ENCODE measurements around the gene LAMA3. TPM values are rescaled to one million over a fixed set of nuclear protein-coding genes. Genes with fewer than 3 reads are reported as not detected.

Gene LAMA3
- total and polyA plus RNA-seq, 2 donors (not counting 1 experiment from before 2014, with no cell fraction given), result 0.75 to 13.2 TPM

DNA sequence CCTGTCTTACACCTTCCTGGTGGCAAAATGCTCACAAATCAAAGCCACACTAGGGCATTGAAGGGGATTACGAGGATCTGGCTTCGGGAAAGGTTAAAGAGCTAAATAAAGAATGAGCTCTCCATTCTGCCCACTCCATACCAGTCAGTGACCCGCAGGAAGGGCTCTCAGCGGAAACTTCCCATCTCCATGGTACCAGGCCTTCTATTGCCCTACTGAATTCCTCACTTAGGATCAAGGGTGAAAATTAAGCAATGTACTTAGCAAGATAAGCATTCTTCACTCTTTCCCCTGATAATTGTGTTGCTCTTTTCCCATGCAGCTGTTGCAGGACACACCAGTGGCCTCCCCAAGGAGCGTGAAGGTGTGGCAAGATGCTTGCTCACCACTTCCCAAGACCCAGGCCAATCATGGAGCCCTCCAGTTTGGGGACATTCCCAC lies 249.7 kb downstream of the LAMA3 start:
- DNase-seq (ENCODE audit: low read depth in 2 of 2), result no peak
- Histone ChIP-seq H3K4me3 (replicated peaks in 1 of 4; ENCODE audit: control extremely low read depth in 1 of 4, insufficient read depth in 1 of 4, low read depth in 3 of 4, low read length in 4 of 4) (no peak overlapping the region), H4K20me1 (ENCODE audit: control insufficient read depth, extremely low read depth, insufficient read depth, low read length) (no peaks in the 10 kb centered on the region), H3K9ac (ENCODE audit: insufficient read depth, low read length) (no peak overlapping the region), H3K36me3 (ENCODE audit: control insufficient read depth, insufficient read depth, low read length) (no peaks in the 10 kb centered on the region), H3K9me3 (ENCODE audit: control insufficient read depth, insufficient read depth, low read depth, low read length) (no peaks in the 10 kb centered on the region), H3K4me1 (ENCODE audit: control insufficient read depth, extremely low read depth, insufficient read depth, low read length) (no peaks in the 10 kb centered on the region), H3K79me2 (ENCODE audit: control insufficient read depth, insufficient read depth, low read length) (no peaks in the 10 kb centered on the region), H3K27me3 (ENCODE audit: control insufficient read depth, insufficient read depth, low read length) (no peaks in the 10 kb centered on the region), H3K27ac (ENCODE audit: insufficient read depth, low read length) (no peak overlapping the region), H2AFZ (ENCODE audit: low read length) (no peak overlapping the region), H3K4me2 (ENCODE audit: extremely low read depth, insufficient read depth, low read length) (no peak overlapping the region)
- TF ChIP-seq, protein P1, sequence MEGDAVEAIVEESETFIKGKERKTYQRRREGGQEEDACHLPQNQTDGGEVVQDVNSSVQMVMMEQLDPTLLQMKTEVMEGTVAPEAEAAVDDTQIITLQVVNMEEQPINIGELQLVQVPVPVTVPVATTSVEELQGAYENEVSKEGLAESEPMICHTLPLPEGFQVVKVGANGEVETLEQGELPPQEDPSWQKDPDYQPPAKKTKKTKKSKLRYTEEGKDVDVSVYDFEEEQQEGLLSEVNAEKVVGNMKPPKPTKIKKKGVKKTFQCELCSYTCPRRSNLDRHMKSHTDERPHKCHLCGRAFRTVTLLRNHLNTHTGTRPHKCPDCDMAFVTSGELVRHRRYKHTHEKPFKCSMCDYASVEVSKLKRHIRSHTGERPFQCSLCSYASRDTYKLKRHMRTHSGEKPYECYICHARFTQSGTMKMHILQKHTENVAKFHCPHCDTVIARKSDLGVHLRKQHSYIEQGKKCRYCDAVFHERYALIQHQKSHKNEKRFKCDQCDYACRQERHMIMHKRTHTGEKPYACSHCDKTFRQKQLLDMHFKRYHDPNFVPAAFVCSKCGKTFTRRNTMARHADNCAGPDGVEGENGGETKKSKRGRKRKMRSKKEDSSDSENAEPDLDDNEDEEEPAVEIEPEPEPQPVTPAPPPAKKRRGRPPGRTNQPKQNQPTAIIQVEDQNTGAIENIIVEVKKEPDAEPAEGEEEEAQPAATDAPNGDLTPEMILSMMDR (conservative IDR thresholded peaks at IDR 0.05 in 1 of 2, IDR thresholded peaks at IDR 0.05 in 1 of 2; ENCODE audit: low read depth in 1 of 2, low read length in 2 of 2), result no peak
- no peak for TF ChIP-seq EZH2 (IDR thresholded peaks at IDR 0.05; ENCODE audit: low read length, missing control alignments)

DNA sequence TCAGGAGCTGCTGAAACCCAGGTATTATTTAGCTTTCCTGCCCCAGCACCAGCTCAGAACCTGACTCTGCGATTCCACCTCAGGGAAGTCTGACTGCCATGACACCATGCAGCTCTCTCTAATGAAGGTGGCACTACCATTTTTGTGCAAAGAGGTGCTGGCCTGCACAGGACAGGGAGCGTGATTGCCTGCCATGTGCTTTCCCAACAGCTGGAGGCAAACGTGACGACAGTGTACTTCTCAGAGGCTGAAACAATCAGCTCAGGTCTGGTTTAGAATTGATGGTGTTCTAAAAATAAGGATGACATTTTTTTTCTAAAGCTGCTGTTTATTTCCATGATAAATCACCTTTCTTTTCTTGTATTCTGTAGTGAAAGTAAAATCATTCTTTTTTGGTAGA lies 250.1 kb downstream of the LAMA3 start:
- H3K4me1 ChIP-seq (ENCODE audit: control insufficient read depth, extremely low read depth, insufficient read depth, low read length), result no peaks in the 10 kb centered on the region
- no peak overlapping the region for H3K9ac ChIP-seq (ENCODE audit: insufficient read depth, low read length)
- no peaks in the 10 kb centered on the region for H3K27me3 ChIP-seq (ENCODE audit: control insufficient read depth, insufficient read depth, low read length)
- no peak for TF ChIP-seq EZH2 (IDR thresholded peaks at IDR 0.05; ENCODE audit: low read length, missing control alignments)
- TF ChIP-seq, protein P1 (conservative IDR thresholded peaks at IDR 0.05 in 1 of 2, IDR thresholded peaks at IDR 0.05 in 1 of 2; ENCODE audit: low read depth in 1 of 2, low read length in 2 of 2), result no peak
- no peaks in the 10 kb centered on the region for H3K36me3 ChIP-seq (ENCODE audit: control insufficient read depth, insufficient read depth, low read length)
- H3K27ac ChIP-seq (ENCODE audit: insufficient read depth, low read length), result no peak overlapping the region
- no peak overlapping the region for H3K4me2 ChIP-seq (ENCODE audit: extremely low read depth, insufficient read depth, low read length)
- no peaks in the 10 kb centered on the region for H4K20me1 ChIP-seq (ENCODE audit: control insufficient read depth, extremely low read depth, insufficient read depth, low read length)
- H2AFZ ChIP-seq (ENCODE audit: low read length), result no peak overlapping the region
- H3K79me2 ChIP-seq (ENCODE audit: control insufficient read depth, insufficient read depth, low read length), result no peaks in the 10 kb centered on the region
- H3K9me3 ChIP-seq (ENCODE audit: control insufficient read depth, insufficient read depth, low read depth, low read length), result no peaks in the 10 kb centered on the region
- H3K4me3 ChIP-seq (replicated peaks in 1 of 4; ENCODE audit: control extremely low read depth in 1 of 4, insufficient read depth in 1 of 4, low read depth in 3 of 4, low read length in 4 of 4), result no peak overlapping the region
- no peak for DNase-seq (ENCODE audit: low read depth in 2 of 2)

DNA sequence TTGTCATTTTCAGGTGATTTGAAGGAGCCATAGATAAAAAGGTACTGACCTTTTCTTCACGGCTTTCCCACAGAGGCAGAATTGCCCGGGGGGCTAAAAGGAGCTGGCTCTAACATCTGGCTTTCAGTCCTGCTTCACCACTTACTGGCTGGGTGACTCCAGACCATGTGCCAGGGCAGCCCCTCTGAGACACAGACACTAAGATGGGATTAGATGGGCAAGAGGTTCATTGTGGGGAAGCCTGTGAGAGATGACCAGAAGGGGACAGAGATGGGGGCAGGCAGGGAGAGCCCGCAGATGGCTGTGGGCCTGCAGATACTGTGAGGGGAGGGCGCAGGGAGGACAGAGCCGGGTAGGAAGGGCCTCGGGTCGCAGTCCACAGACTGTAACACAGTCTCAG lies 250.6 kb downstream of the LAMA3 start:
- TF ChIP-seq EZH2 (IDR thresholded peaks at IDR 0.05; ENCODE audit: low read length, missing control alignments), result no peak
- TF ChIP-seq, protein P1 (conservative IDR thresholded peaks at IDR 0.05 in 1 of 2, IDR thresholded peaks at IDR 0.05 in 1 of 2; ENCODE audit: low read depth in 1 of 2, low read length in 2 of 2), result no peak
- Histone ChIP-seq H3K9me3 (ENCODE audit: control insufficient read depth, insufficient read depth, low read depth, low read length) (no peaks in the 10 kb centered on the region), H3K79me2 (ENCODE audit: control insufficient read depth, insufficient read depth, low read length) (no peaks in the 10 kb centered on the region), H2AFZ (ENCODE audit: low read length) (no peak overlapping the region), H3K27ac (ENCODE audit: insufficient read depth, low read length) (no peak overlapping the region), H4K20me1 (ENCODE audit: control insufficient read depth, extremely low read depth, insufficient read depth, low read length) (no peaks in the 10 kb centered on the region), H3K27me3 (ENCODE audit: control insufficient read depth, insufficient read depth, low read length) (no peaks in the 10 kb centered on the region), H3K4me1 (ENCODE audit: control insufficient read depth, extremely low read depth, insufficient read depth, low read length) (no peaks in the 10 kb centered on the region), H3K4me2 (ENCODE audit: extremely low read depth, insufficient read depth, low read length) (no peak overlapping the region), H3K4me3 (replicated peaks in 1 of 4; ENCODE audit: control extremely low read depth in 1 of 4, insufficient read depth in 1 of 4, low read depth in 3 of 4, low read length in 4 of 4) (no peak overlapping the region), H3K9ac (ENCODE audit: insufficient read depth, low read length) (no peak overlapping the region), H3K36me3 (ENCODE audit: control insufficient read depth, insufficient read depth, low read length) (no peaks in the 10 kb centered on the region)
- no peak for DNase-seq (ENCODE audit: low read depth in 2 of 2)
